Mucosa of descending colon (tissue), 3 donors: ENCODE results near the gene AKT3. TPM values are rescaled to one million over a fixed set of nuclear protein-coding genes. Genes with fewer than 3 reads are reported as not detected.

Source experiments
- ATAC-seq: fragments of 200-7000 bp; cut with Tn5 transposase; one replicate; pipeline ENCODE4 v1.9.1; 2020; ENCODE audit warnings: mild to moderate bottlenecking, moderate library complexity
- DNase-seq, 3 donors: peaks; one replicate each; pipeline ENCODE4 v3.0.0-alpha.2; 2020
- H3K36me3 ChIP-seq: fragments of 200-600 bp; one replicate; pipeline ENCODE4 v1.8.0; 2021; ENCODE audit warnings: low read depth, mild to moderate bottlenecking
- H3K4me1 ChIP-seq: fragments of 200-600 bp; one replicate; pipeline ENCODE4 v1.8.0; 2021; ENCODE audit warnings: low read depth, mild to moderate bottlenecking
- H3K4me3 ChIP-seq: fragments of 200-600 bp; one replicate; pipeline ENCODE4 v1.8.0; 2021; ENCODE audit warnings: mild to moderate bottlenecking
- H3K9me3 ChIP-seq: fragments of 200-600 bp; one replicate; pipeline ENCODE4 v1.8.0; 2021; ENCODE audit warnings: mild to moderate bottlenecking
- intact Hi-C, 2 donors: fragments of 100-400 bp; cut with DNase I in 1 of 2; cut with micrococcal nuclease in 1 of 2; formaldehyde crosslinking; loops; one replicate each; pipeline versions ENCODE4 v1.11.0 to v1.11.1; 2022; cut with DNase I, micrococcal nuclease
- total RNA-seq, 3 donors: library from RNA; stranded (reverse); fragmentation: NEBNext Ultra II Directional in 2 of 3; extraction: Animal tissue kit (Norgen Biotek cat#: 25700) in 2 of 3; gene quantifications; one replicate each; pipeline versions ENCODE4 v1.2.1 to v1.2.4, GENCODE V29; 2021 to 2023
- TF ChIP-seq, protein P1 (sequence below): fragments of 200-600 bp; IDR thresholded peaks from one replicate; pipeline ENCODE4 v1.8.0; 2022; ENCODE audit warnings: antibody characterized with exemption, mild to moderate bottlenecking
- donor health status: DM: no; HTN: no; CAD: no; lungs with moderate emphysema.
- donor health status: DM: no; HTN: no; CAD: no.
- donor health status: DM: no; HTN: yes; CAD: no.

Gene AKT3
- total RNA-seq, 3 donors from 2014 or later = 8.2 to 119 (median 12.6) TPM

DNA sequence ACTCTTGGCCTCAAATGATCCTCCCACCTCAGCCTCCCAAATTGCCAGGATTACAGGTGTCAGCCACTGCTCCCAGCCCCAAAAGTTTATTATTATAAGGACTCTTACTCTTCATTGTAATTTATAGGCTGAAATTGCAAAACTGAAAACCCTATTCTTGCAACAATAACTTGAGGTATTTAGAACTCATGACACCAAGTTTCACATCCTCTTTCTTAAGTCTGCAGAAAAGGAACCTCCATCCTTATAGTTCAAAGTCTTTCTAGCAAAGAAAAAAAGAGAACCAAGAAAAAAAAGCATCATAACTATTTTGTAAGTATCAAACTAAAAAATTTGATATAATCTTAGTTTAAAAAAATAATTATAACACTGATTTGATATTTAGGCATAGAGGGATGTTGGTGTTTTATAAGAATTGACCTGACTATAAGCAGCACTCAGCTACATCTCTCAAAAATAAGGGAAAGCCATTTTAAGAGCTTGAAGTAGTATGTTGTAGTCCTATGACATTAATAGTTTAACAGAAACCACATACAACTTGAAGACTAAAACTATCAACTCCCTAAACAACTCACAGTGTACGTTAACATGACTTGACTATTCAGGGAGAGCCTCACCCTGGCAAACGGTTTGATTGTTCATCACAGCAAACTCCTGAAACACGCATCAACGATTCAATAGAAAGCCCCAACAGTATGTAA is 122.4 kb downstream of the AKT3 start:
- Histone ChIP-seq H3K36me3 (no peaks in the 10 kb centered on the region), H3K4me1 (no peaks in the 10 kb centered on the region), H3K9me3 (no peaks in the 10 kb centered on the region), H3K4me3 (no peak overlapping the region)
- TF ChIP-seq, protein P1, sequence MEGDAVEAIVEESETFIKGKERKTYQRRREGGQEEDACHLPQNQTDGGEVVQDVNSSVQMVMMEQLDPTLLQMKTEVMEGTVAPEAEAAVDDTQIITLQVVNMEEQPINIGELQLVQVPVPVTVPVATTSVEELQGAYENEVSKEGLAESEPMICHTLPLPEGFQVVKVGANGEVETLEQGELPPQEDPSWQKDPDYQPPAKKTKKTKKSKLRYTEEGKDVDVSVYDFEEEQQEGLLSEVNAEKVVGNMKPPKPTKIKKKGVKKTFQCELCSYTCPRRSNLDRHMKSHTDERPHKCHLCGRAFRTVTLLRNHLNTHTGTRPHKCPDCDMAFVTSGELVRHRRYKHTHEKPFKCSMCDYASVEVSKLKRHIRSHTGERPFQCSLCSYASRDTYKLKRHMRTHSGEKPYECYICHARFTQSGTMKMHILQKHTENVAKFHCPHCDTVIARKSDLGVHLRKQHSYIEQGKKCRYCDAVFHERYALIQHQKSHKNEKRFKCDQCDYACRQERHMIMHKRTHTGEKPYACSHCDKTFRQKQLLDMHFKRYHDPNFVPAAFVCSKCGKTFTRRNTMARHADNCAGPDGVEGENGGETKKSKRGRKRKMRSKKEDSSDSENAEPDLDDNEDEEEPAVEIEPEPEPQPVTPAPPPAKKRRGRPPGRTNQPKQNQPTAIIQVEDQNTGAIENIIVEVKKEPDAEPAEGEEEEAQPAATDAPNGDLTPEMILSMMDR = no peak
- DNase-seq (no peak), ATAC-seq (peak; percentile 40)
- intact Hi-C loops = no loop called here

DNA sequence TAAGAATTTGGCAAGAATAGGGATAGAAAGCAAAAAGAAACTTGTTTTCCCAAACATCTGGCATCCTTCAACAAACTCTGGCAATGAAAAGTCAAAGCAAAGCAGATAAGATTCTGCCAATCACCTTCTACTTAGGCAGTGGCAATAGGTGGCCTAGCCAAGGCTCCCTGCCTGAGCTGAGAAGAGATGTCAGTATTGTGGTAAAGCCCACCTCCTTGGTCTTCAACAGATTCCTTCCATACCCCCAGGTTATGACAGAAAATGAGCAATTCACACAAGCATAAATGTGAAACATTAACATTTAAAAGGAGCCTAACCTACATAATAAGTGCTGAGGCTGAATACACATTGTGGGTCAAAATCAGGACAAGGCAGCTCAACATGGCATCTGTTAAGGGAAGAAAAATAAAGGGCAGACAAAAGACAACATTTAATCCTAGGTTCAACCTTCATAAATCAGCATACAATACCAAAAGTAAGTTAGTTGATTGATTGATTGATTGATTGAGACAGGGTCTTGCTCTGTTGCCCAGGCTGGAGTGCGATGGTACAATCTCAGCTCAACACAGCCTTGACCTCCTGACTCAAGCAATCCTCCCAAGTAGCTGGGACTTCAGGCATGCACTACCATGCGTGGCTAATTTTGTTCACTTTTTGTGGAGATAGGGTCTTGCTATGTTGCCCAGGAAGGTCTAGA is 123.1 kb downstream of the AKT3 start:
- TF ChIP-seq, protein P1 = no peak
- no peak for ATAC-seq
- DNase-seq = no peak
- Histone ChIP-seq H3K36me3 (no peaks in the 10 kb centered on the region), H3K4me3 (no peak overlapping the region), H3K4me1 (no peaks in the 10 kb centered on the region), H3K9me3 (no peaks in the 10 kb centered on the region)
- intact Hi-C loops = no loop called here

DNA sequence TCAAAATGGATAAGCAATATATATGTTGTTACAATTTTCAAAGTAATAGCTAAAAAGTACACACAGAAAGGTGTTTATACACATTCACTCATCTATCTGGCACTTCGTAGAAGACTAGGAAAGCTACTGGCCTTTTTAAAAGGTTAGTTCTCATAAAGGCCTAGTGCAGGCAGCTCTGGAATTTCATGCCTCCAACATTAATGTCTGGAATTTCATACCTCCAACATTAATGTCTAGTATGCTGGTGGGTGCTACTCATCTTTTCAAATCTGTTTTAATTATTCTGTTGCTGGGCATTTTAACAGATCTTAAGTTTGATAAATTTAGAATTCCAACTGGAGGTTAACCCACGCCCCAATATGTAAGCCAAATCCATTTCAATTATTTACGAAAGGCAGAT is 124.2 kb downstream of the AKT3 start:
- ATAC-seq (no peak), DNase-seq (no peak)
- no peaks in the 10 kb centered on the region for H3K36me3 ChIP-seq
- H3K4me3 ChIP-seq = no peak overlapping the region
- H3K9me3 ChIP-seq = no peaks in the 10 kb centered on the region
- no peaks in the 10 kb centered on the region for H3K4me1 ChIP-seq
- intact Hi-C loops = no loop called here
- TF ChIP-seq, protein P1 = no peak

DNA sequence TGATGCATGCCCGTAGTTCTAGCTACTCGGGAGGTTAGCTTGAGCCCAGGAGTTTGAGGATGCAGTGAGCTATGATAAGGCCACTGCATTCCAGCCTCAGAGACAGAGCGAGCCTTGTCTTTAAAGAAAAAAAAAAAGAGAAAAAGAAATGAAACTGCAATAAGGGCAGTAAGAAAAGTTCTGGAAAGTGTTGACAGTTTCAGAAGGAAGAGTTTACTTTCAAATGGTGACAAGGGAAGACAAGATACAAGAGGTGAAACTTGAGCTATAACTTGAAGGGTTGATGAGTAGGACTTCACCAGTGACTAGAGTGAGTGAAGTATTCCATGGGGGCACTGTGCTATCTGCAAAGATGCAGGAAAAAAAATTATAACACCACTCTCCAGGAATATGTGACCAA is 125.0 kb downstream of the AKT3 start:
- intact Hi-C loops = no loop called here
- ATAC-seq = no peak
- Histone ChIP-seq H3K36me3 (no peaks in the 10 kb centered on the region), H3K9me3 (no peaks in the 10 kb centered on the region), H3K4me3 (no peak overlapping the region), H3K4me1 (no peaks in the 10 kb centered on the region)
- DNase-seq = no peak
- TF ChIP-seq, protein P1 = no peak

DNA sequence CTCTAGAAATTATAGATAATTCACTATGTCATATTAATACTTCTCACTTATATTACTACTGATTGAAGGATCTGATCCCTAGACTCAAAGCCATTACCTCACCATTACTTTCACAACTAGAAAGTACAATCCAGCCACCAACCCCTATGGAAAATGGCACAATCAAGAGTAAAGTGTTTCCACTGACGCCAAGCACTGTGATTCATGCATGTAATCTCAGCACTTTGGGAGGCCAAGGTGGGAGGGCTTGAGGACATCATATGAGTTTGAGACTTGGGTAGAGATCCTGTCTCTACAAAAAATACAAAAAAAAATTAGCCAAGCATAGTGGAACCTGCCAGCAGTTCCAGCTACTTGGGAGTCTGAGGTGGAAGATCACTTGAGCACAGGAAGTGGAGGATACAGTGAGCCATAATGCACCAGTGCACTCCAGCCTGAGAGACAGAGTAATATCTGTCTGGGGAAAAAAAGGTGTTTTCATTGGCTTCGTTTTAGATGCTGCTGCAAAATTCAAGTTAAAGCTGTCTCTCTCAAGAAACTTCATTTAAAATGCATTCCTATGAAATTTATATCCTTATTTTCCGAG is 126.5 kb downstream of the AKT3 start:
- Histone ChIP-seq H3K4me3 (no peak overlapping the region), H3K9me3 (no peaks in the 10 kb centered on the region), H3K4me1 (no peaks in the 10 kb centered on the region), H3K36me3 (no peaks in the 10 kb centered on the region)
- ATAC-seq = no peak
- intact Hi-C loops = no loop called here
- TF ChIP-seq, protein P1 = no peak
- DNase-seq = no peak
